Lower lobe of right lung (tissue), 2 donors: Measurements from ENCODE around the gene UBXN10. TPM values are rescaled to one million over a fixed set of nuclear protein-coding genes. Genes with fewer than 3 reads are reported as not detected.

Experiments
- ATAC-seq, 2 donors: fragments of 200-7000 bp; cut with Tn5 transposase; one replicate each; pipeline ENCODE4 v1.9.1; 2020 to 2022; ENCODE audit warnings: mild to moderate bottlenecking in 2 of 2, moderate library complexity in 2 of 2
- DNase-seq: peaks from one replicate; pipeline ENCODE4 v3.0.0-alpha.2; 2020
- H3K27ac ChIP-seq: fragments of 200-600 bp; one replicate; pipeline ENCODE4 v1.8.0; 2022
- H3K27me3 ChIP-seq: fragments of 200-600 bp; one replicate; pipeline ENCODE4 v1.8.0; 2022; ENCODE audit warnings: low read depth
- H3K36me3 ChIP-seq: fragments of 200-600 bp; one replicate; pipeline ENCODE4 v1.8.0; 2022; ENCODE audit warnings: mild to moderate bottlenecking
- H3K4me1 ChIP-seq: fragments of 200-600 bp; one replicate; pipeline ENCODE4 v1.8.0; 2022
- H3K4me3 ChIP-seq: fragments of 200-600 bp; one replicate; pipeline ENCODE4 v1.8.0; 2022; ENCODE audit warnings: mild to moderate bottlenecking
- H3K9me3 ChIP-seq: fragments of 200-600 bp; one replicate; pipeline ENCODE4 v1.8.0; 2022
- intact Hi-C: fragments of 100-400 bp; cut with DNase I; formaldehyde crosslinking; loops from one replicate; pipeline ENCODE4 v1.11.0; 2022
- total RNA-seq: library from RNA; stranded (reverse); fragmentation: NEBNext Ultra II Directional; extraction: Animal tissue kit (Norgen Biotek cat#: 25700); gene quantifications from one replicate; pipeline ENCODE4 v1.2.1, GENCODE V29; 2021
- TF ChIP-seq, protein P1 (sequence below): fragments of 200-600 bp; IDR thresholded peaks from one replicate; pipeline ENCODE4 v1.8.0; 2022; ENCODE audit warnings: antibody characterized with exemption, mild to moderate bottlenecking
- donor health status: DM: no; HTN: yes; CAD: no; lungs with severe emphysema.

UBXN10 gene
- total RNA-seq, 1 donor from 2014 or later = 7.8 TPM

- H3K27ac ChIP-seq = no peak overlapping the region
- no peak overlapping the region for H3K4me3 ChIP-seq
- no peaks in the 10 kb centered on the region for H3K4me1 ChIP-seq
- no peaks in the 10 kb centered on the region for H3K27me3 ChIP-seq
- intact Hi-C loops = no loop called here
- H3K36me3 ChIP-seq = no peaks in the 10 kb centered on the region
- DNase-seq (peak; percentile 28), ATAC-seq (no peak)
- no peaks in the 10 kb centered on the region for H3K9me3 ChIP-seq
- TF ChIP-seq, protein P1, sequence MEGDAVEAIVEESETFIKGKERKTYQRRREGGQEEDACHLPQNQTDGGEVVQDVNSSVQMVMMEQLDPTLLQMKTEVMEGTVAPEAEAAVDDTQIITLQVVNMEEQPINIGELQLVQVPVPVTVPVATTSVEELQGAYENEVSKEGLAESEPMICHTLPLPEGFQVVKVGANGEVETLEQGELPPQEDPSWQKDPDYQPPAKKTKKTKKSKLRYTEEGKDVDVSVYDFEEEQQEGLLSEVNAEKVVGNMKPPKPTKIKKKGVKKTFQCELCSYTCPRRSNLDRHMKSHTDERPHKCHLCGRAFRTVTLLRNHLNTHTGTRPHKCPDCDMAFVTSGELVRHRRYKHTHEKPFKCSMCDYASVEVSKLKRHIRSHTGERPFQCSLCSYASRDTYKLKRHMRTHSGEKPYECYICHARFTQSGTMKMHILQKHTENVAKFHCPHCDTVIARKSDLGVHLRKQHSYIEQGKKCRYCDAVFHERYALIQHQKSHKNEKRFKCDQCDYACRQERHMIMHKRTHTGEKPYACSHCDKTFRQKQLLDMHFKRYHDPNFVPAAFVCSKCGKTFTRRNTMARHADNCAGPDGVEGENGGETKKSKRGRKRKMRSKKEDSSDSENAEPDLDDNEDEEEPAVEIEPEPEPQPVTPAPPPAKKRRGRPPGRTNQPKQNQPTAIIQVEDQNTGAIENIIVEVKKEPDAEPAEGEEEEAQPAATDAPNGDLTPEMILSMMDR = no peak
Measured at GRCh38 chr1:20143318-20143717, 42.6 kb upstream of the UBXN10 start.

GRCh38 chr1:20143734-20144565 lies 41.9 kb upstream of the UBXN10 start:
- no peak overlapping the region for H3K4me3 ChIP-seq
- no peaks in the 10 kb centered on the region for H3K4me1 ChIP-seq
- ATAC-seq (no peak), DNase-seq (peak; percentile 27)
- intact Hi-C loops = no loop called here
- H3K9me3 ChIP-seq = no peaks in the 10 kb centered on the region
- TF ChIP-seq, protein P1 = no peak
- H3K27me3 ChIP-seq = no peaks in the 10 kb centered on the region
- no peaks in the 10 kb centered on the region for H3K36me3 ChIP-seq
- no peak overlapping the region for H3K27ac ChIP-seq

GRCh38 chr1:20147846-20148570 lies 37.9 kb upstream of the UBXN10 start:
- TF ChIP-seq, protein P1 = no peak
- H3K4me1 ChIP-seq = peaks cover 14% of the 10 kb centered on the region
- DNase-seq (no peak), ATAC-seq (no peak)
- H3K36me3 ChIP-seq = no peaks in the 10 kb centered on the region
- no peak overlapping the region for H3K27ac ChIP-seq
- H3K4me3 ChIP-seq = no peak overlapping the region
- no peaks in the 10 kb centered on the region for H3K9me3 ChIP-seq
- H3K27me3 ChIP-seq = peaks cover 4% of the 10 kb centered on the region
- intact Hi-C loops = no loop called here

DNA sequence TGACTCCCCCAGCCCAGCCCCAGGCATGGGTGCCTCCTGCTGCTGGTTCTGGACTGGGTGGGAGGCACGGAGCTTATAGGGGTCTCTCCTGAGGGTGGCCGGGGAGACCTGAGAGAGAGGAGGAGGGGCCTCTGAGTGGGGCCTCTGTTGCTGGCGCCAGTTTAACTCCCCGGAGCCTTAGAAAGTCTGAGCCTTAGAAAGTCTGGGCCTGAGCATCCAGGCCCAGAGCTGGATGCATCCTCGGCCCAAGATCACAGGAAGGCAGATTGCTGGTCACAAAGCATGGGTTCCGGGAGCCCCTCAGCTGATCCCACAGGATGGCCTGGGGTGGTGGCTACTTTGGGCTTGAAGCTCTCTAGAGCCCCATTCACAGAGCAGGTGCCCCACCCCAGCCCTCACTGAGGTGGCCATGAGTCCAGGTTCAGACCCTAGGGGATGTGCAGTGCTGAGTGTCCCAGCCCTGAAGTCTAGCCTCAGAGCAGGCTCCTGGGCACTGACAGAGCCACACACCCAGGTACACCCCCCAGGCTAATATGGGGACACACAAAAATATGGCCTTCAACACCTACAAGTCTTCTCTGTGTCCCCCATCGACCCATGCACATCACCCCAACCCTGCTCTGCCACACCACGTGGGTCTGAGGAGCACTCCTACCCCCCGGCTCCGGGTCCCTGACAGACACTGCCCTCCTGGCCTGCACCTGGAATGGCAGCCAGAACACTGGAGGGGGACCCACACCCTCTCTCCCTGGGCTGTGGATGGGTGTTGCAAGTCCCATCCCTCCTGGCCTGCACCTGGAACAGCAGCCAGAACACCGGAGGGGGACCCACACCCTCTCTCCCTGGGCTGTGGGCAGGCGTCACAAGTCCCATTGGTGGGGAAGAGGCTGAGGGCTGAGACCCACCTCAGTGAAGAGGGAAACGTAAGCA lies 37.1 kb upstream of the UBXN10 start:
- H3K9me3 ChIP-seq = no peaks in the 10 kb centered on the region
- H3K4me3 ChIP-seq = no peak overlapping the region
- ATAC-seq = no peak
- intact Hi-C loops = no loop called here
- TF ChIP-seq, protein P1 = no peak
- peaks cover 16% of the 10 kb centered on the region for H3K4me1 ChIP-seq
- H3K27ac ChIP-seq = no peak overlapping the region
- no peak for DNase-seq
- H3K27me3 ChIP-seq = peaks cover 4% of the 10 kb centered on the region
- no peaks in the 10 kb centered on the region for H3K36me3 ChIP-seq
